Measurements from ENCODE around the gene ZNF544.
A peak's percentile ranks its signal among the peaks of the same experiment; 100 is the strongest.
"Not testable (repeated sequence)": the region's sequence is repeated elsewhere in the genome, so short reads cannot be mapped to it uniquely, and the experiment has no call there.

Gene ZNF544

GRCh38 chr19:58252102-58252685 lies 23.5 kb downstream of the ZNF544 start:
- no peak for DNase-seq (ENCODE audit: low read depth)

GRCh38 chr19:58258259-58258658 lies 29.5 kb downstream of the ZNF544 start:
- DNase-seq (ENCODE audit: low read depth): not testable (repeated sequence)

GRCh38 chr19:58261600-58261967 lies 32.9 kb downstream of the ZNF544 start:
- no peak for DNase-seq (ENCODE audit: low read depth)

GRCh38 chr19:58261968-58262921 lies 33.5 kb downstream of the ZNF544 start:
- DNase-seq (ENCODE audit: low read depth): no peak

GRCh38 chr19:58262922-58263296 lies 34.2 kb downstream of the ZNF544 start:
- no peak for DNase-seq (ENCODE audit: low read depth)

GRCh38 chr19:58265100-58265499 lies 36.4 kb downstream of the ZNF544 start:
- no peak for DNase-seq (ENCODE audit: low read depth)

GRCh38 chr19:58268344-58268743 lies 39.6 kb downstream of the ZNF544 start:
- no peak for DNase-seq (ENCODE audit: low read depth)

GRCh38 chr19:58274771-58275201 lies 46.1 kb downstream of the ZNF544 start:
- DNase-seq (ENCODE audit: low read depth): no peak

GRCh38 chr19:58275564-58275963 lies 46.9 kb downstream of the ZNF544 start:
- no peak for DNase-seq (ENCODE audit: low read depth)

GRCh38 chr19:58277197-58277596 lies 48.5 kb downstream of the ZNF544 start:
- DNase-seq (ENCODE audit: low read depth): no peak

- no peak for DNase-seq (ENCODE audit: low read depth)
Measured at GRCh38 chr19:58277748-58278540, 49.2 kb downstream of the ZNF544 start.

GRCh38 chr19:58278541-58279041 lies 49.9 kb downstream of the ZNF544 start, which contains the start of gene ZNF8:
ZNF8 (plus strand) TSS chr19:58278955; CDS start chr19:58279082, 127 bp downstream.
- DNase-seq (ENCODE audit: low read depth): peak; percentile 99

GRCh38 chr19:58279042-58279924 lies 50.6 kb downstream of the ZNF544 start:
- peak; percentile 6 for DNase-seq (ENCODE audit: low read depth)

GRCh38 chr19:58279925-58280316 lies 51.2 kb downstream of the ZNF544 start:
- DNase-seq (ENCODE audit: low read depth): no peak

GRCh38 chr19:58284199-58284598 lies 55.5 kb downstream of the ZNF544 start:
- no peak for DNase-seq (ENCODE audit: low read depth)

- DNase-seq (ENCODE audit: low read depth): no peak
Measured at GRCh38 chr19:58291943-58292342, 63.2 kb downstream of the ZNF544 start.

GRCh38 chr19:58294743-58295374 lies 66.1 kb downstream of the ZNF544 start:
- no peak for DNase-seq (ENCODE audit: low read depth)

GRCh38 chr19:58296104-58296503 lies 67.4 kb downstream of the ZNF544 start:
- no peak for DNase-seq (ENCODE audit: low read depth)

GRCh38 chr19:58300620-58301019 lies 71.9 kb downstream of the ZNF544 start:
- DNase-seq (ENCODE audit: low read depth): no peak

- no peak for DNase-seq (ENCODE audit: low read depth)
Measured at GRCh38 chr19:58304255-58304654, 75.5 kb downstream of the ZNF544 start.

- DNase-seq (ENCODE audit: low read depth): no peak
Measured at GRCh38 chr19:58304748-58305064, 76.0 kb downstream of the ZNF544 start.
